ENCODE measurements around the gene CCDC80.

DNA sequence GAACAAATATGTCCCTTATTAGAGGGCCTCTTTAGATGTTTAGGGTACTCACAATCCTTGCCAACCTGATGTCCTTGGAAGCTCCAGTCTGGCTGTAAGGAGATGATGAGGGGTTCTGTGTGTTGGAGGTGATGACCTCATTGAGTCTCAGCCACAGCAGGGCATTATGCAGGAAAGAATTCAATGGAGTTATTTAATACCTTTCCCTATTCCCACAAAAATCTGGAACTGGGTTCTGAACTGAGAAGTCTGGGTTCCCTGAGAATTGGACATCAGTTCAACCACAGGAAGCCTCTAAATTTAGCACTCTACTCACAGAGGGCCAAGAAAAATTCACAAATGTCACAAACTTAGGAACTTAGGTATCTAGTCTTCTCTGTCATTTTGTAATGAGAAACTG is 42.2 kb downstream of the CCDC80 start:
- TF ChIP-seq CTCF (conservative IDR thresholded peaks at IDR 0.05; ENCODE audit: low read length) (no peak), EZH2phosphoT487 (IDR thresholded peaks at IDR 0.05; ENCODE audit: borderline replicate concordance) (no peak)

Measured in Loucy (cell line).